ENCODE measurements around the gene LY6G5B. TPM values are rescaled to one million over a fixed set of nuclear protein-coding genes. Genes with fewer than 3 reads are reported as not detected.

Gene LY6G5B
- total and polyA plus RNA-seq, 2 donors (not counting 1 experiment from before 2014, with no cell fraction given) = 28.4 to 44.2 TPM

GRCh38 chr6:31693535-31693934 is 23.8 kb downstream of the LY6G5B start:
- Histone ChIP-seq H3K4me2 (replicated peaks; ENCODE audit: low read depth, low read length, poor library complexity, severe bottlenecking) (no peak overlapping the region), H3K79me2 (ENCODE audit: control insufficient read depth, insufficient read depth, low read length) (no peaks in the 10 kb centered on the region), H3K9ac (ENCODE audit: low read length) (no peak overlapping the region), H3K27me3 (replicated peaks in 1 of 4; ENCODE audit: control extremely low read depth in 1 of 4, control insufficient read depth in 3 of 4, insufficient read depth in 4 of 4, low read length in 3 of 4) (no peaks in the 10 kb centered on the region), H4K20me1 (ENCODE audit: control insufficient read depth, insufficient read depth, low read length, poor library complexity, severe bottlenecking) (no peaks in the 10 kb centered on the region), H3K36me3 (replicated peaks in 1 of 2; ENCODE audit: control extremely low read depth in 1 of 2, control insufficient read depth in 1 of 2, extremely low read depth in 1 of 2, insufficient read depth in 2 of 2, low read length in 1 of 2) (peaks cover 0 to 77% of the 10 kb centered on the region in 2 experiments), H3K9me3 (ENCODE audit: control extremely low read depth in 1 of 3, control insufficient read depth in 2 of 3, insufficient read depth in 1 of 3, low read length in 2 of 3) (no peaks in the 10 kb centered on the region), H2AFZ (ENCODE audit: insufficient read depth, low read depth, low read length, poor library complexity, severe bottlenecking) (no peak overlapping the region), H3K4me1 (ENCODE audit: control insufficient read depth in 2 of 2, insufficient read depth in 2 of 2, low read length in 2 of 2) (peaks cover 10 to 18% of the 10 kb centered on the region in 2 donors), H3K27ac (ENCODE audit: low read length in 2 of 2) (no peak overlapping the region), H3K4me3 (ENCODE audit: control extremely low read depth in 1 of 5, extremely low read depth in 1 of 5, insufficient read depth in 1 of 5, low read depth in 2 of 5, low read length in 4 of 5) (no peak overlapping the region)
- Mint-ChIP-seq H3K27ac (no peak overlapping the region), H3K4me3 (no peak overlapping the region), H3K9me3 (ENCODE audit: insufficient read depth) (no peaks in the 10 kb centered on the region), H3K27me3 (no peaks in the 10 kb centered on the region), H3K4me1 (peaks cover 19% of the 10 kb centered on the region)
- CTCF ChIA-PET = interaction anchor here (0.5 to 1.3 kb wide), 3 partner anchors 9 to 294 kb away, joined by 3 to 4 read pairs (median 3); no protein-coding TSS in a partner anchor
- 100% methylated on average over 1 of the region's 6 CpGs for WGBS (ENCODE audit: insufficient coverage)
- TF ChIP-seq CTCF (IDR thresholded peaks at IDR 0.05) (no peak), EZH2 (IDR thresholded peaks at IDR 0.05; ENCODE audit: borderline replicate concordance, insufficient read depth, low read depth, low read length, poor library complexity, severe bottlenecking) (no peak)
- ATAC-seq (ENCODE audit: low read depth) (no peak), DNase-seq (no peak)
- POLR2A ChIA-PET = interaction anchor here (0.6 kb wide), 1 partner anchor 273 kb away, joined by 4 read pairs; no protein-coding TSS in a partner anchor
- intact Hi-C loops (cut with micrococcal nuclease) = no loop called here

GRCh38 chr6:31697555-31697954 is 27.8 kb downstream of the LY6G5B start:
- WGBS (ENCODE audit: insufficient coverage) = no CpG with 5 or more reads among the region's 3 CpGs
- Histone ChIP-seq H3K27ac (ENCODE audit: low read length in 2 of 2) (no peak overlapping the region), H3K36me3 (replicated peaks in 1 of 2; ENCODE audit: control extremely low read depth in 1 of 2, control insufficient read depth in 1 of 2, extremely low read depth in 1 of 2, insufficient read depth in 2 of 2, low read length in 1 of 2) (peaks cover 0 to 66% of the 10 kb centered on the region in 2 experiments), H3K4me3 (ENCODE audit: control extremely low read depth in 1 of 5, extremely low read depth in 1 of 5, insufficient read depth in 1 of 5, low read depth in 2 of 5, low read length in 4 of 5) (no peak overlapping the region), H4K20me1 (ENCODE audit: control insufficient read depth, insufficient read depth, low read length, poor library complexity, severe bottlenecking) (no peaks in the 10 kb centered on the region), H3K79me2 (ENCODE audit: control insufficient read depth, insufficient read depth, low read length) (peaks cover 37% of the 10 kb centered on the region), H3K4me2 (replicated peaks; ENCODE audit: low read depth, low read length, poor library complexity, severe bottlenecking) (no peak overlapping the region), H3K4me1 (ENCODE audit: control insufficient read depth in 2 of 2, insufficient read depth in 2 of 2, low read length in 2 of 2) (peaks cover 14 to 19% of the 10 kb centered on the region in 2 donors), H3K9ac (ENCODE audit: low read length) (no peak overlapping the region), H3K27me3 (replicated peaks in 1 of 4; ENCODE audit: control extremely low read depth in 1 of 4, control insufficient read depth in 3 of 4, insufficient read depth in 4 of 4, low read length in 3 of 4) (no peaks in the 10 kb centered on the region), H2AFZ (ENCODE audit: insufficient read depth, low read depth, low read length, poor library complexity, severe bottlenecking) (no peak overlapping the region), H3K9me3 (ENCODE audit: control extremely low read depth in 1 of 3, control insufficient read depth in 2 of 3, insufficient read depth in 1 of 3, low read length in 2 of 3) (no peaks in the 10 kb centered on the region)
- POLR2A ChIA-PET = no interaction called here
- no peak for ATAC-seq (ENCODE audit: low read depth)
- DNase-seq = no peak
- intact Hi-C loops (cut with micrococcal nuclease) = no loop called here
- CTCF ChIA-PET = interaction anchor here (0.6 kb wide), 1 partner anchor 562 kb away, joined by 3 read pairs; no protein-coding TSS in a partner anchor
- H3K9me3 Mint-ChIP-seq (ENCODE audit: insufficient read depth) = no peaks in the 10 kb centered on the region
- no peaks in the 10 kb centered on the region for H3K27me3 Mint-ChIP-seq
- H3K27ac Mint-ChIP-seq = peak overlapping the region; percentile 21
- H3K4me3 Mint-ChIP-seq = no peak overlapping the region
- H3K4me1 Mint-ChIP-seq = peaks cover 24% of the 10 kb centered on the region
- TF ChIP-seq EZH2 (IDR thresholded peaks at IDR 0.05; ENCODE audit: borderline replicate concordance, insufficient read depth, low read depth, low read length, poor library complexity, severe bottlenecking) = no peak
- TF ChIP-seq CTCF (IDR thresholded peaks at IDR 0.05) = no peak
